ENCODE data around the gene KRT71.

The KRT71 gene

DNA sequence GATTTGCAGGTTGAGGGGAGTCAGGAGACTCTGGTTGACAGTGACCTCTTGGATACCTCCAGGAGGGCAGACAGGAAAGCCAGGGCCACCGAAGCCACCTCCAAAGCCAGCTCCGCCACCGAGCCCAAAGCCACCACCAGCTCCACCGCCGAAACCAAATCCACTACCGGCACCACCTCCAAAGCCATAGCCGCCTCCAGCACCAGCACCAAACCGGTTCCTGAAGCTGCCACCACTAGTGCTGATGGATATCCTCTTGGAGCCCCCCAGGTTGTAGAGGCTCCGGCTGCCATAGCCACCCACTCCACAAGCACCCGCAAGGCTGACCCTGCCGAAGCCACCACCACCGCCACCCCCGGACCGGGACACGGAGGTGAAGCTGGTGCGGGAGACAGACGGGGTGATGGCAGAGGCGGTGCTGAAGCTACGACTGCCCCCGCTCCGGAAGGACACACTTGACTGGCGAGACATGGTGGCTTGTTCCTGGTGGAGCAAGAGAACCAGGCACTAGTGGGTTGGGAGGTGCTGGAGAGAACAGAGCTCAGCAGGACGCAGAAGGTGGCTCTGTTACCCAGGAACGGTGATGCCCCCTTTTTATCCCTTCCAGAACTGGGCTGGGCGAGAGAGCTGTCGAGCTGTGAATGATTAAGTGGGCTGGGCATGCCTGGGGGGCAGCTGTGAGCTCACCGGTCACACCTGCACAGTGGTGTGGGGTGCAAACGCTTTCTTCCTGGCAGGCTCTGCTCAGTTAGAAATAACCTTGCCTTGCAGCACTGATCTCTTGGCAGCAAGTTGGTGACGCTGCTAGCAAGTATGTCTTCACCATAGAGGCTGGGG, 32.9 kb downstream of the KRT71 start, which contains the start of gene KRT5:
KRT5 (minus strand) TSS at position 569 of the 837 bp plus-strand sequence; CDS start at position 471, 98 bp downstream.
- no peak for DNase-seq (ENCODE audit: extremely low spot score)
- CTCF ChIA-PET: interaction anchor here (0.6 to 1.6 kb wide), 2 partner anchors 360 to 1024 kb away, joined by 4 read pairs; no protein-coding TSS in a partner anchor
- POLR2A ChIA-PET: no interaction called here
- TF ChIP-seq SUZ12 (IDR thresholded peaks at IDR 0.05) (no peak), FOXA1 (IDR thresholded peaks at IDR 0.05) (no peak), LEF1 (IDR thresholded peaks at IDR 0.05; ENCODE audit: borderline replicate concordance) (no peak), NFRKB (IDR thresholded peaks at IDR 0.05) (no peak), L3MBTL2 (conservative IDR thresholded peaks at IDR 0.05) (no peak), ZNF384 (IDR thresholded peaks at IDR 0.05) (no peak), SP1 (IDR thresholded peaks at IDR 0.05) (no peak), BHLHE40 (IDR thresholded peaks at IDR 0.05; ENCODE audit: borderline replicate concordance) (no peak), TARDBP (IDR thresholded peaks at IDR 0.05) (no peak), HDGF (IDR thresholded peaks at IDR 0.05; ENCODE audit: borderline replicate concordance) (no peak), CTBP1 (IDR thresholded peaks at IDR 0.05; ENCODE audit: borderline replicate concordance) (no peak)
- TF ChIP-seq, protein P1, sequence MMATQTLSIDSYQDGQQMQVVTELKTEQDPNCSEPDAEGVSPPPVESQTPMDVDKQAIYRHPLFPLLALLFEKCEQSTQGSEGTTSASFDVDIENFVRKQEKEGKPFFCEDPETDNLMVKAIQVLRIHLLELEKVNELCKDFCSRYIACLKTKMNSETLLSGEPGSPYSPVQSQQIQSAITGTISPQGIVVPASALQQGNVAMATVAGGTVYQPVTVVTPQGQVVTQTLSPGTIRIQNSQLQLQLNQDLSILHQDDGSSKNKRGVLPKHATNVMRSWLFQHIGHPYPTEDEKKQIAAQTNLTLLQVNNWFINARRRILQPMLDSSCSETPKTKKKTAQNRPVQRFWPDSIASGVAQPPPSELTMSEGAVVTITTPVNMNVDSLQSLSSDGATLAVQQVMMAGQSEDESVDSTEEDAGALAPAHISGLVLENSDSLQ (IDR thresholded peaks at IDR 0.05): no peak

- TF ChIP-seq LEF1 (IDR thresholded peaks at IDR 0.05; ENCODE audit: borderline replicate concordance) (no peak), ARNT (IDR thresholded peaks at IDR 0.05) (no peak)
- no peak for DNase-seq (ENCODE audit: extremely low spot score)
- ChIA-PET CTCF (interaction anchor here (1.6 kb wide), 1 partner anchor 361 kb away, joined by 4 read pairs; no protein-coding TSS in a partner anchor), POLR2A (no interaction called here)
Observed at GRCh38 chr12:52519387-52519703, 33.6 kb downstream of the KRT71 start.

DNA sequence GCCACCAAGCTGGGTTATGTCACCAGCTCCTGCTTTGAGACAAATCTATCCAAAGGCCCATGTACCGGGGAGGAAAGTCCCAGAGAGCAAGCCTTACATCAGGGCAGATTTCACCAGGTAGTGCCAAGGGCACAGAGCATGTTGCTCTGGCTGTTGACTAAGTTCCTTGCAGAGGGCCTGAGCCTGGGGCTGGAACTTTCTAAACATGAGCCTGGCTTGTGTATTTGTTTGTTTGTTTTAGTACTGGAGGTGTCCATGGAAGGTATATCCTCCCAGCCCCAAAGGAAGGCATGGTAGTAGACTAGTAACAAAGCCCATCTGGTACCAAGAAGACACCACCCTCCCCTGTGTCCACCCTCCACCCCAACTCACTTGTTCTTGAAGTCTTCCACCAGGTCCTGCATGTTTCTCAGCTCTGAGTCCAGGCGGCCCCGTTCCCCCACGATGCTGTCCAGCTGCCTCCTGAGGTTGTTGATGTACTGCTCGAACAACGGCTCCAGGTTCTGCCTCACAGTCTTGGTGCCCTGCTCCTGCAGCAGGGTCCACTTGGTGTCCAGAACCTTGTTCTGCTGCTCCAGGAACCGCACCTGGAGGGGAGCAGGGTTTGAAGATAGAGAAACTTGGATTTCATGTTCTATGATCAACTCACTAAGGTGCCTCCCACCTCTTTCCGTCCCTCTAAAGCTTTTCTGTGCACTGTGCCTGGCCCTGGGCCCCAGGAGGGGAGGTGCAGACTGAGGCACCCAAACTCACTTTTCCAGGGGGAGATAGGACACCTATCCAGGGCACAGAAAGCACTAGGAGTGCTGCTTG, 34.2 kb downstream of the KRT71 start:
- no peak for TF ChIP-seq NFRKB (IDR thresholded peaks at IDR 0.05)
- no peak for TF ChIP-seq LEF1 (IDR thresholded peaks at IDR 0.05; ENCODE audit: borderline replicate concordance)
- TF ChIP-seq HDGF (IDR thresholded peaks at IDR 0.05; ENCODE audit: borderline replicate concordance): no peak
- TF ChIP-seq FOXA1 (IDR thresholded peaks at IDR 0.05): no peak
- TF ChIP-seq FOXM1 (IDR thresholded peaks at IDR 0.05; ENCODE audit: borderline replicate concordance): no peak
- no peak for TF ChIP-seq BHLHE40 (IDR thresholded peaks at IDR 0.05; ENCODE audit: borderline replicate concordance)
- TF ChIP-seq ELF4 (IDR thresholded peaks at IDR 0.05): no peak
- no peak for TF ChIP-seq FOXK2 (IDR thresholded peaks at IDR 0.05)
- no peak for TF ChIP-seq SP1 (IDR thresholded peaks at IDR 0.05)
- TF ChIP-seq ZNF384 (IDR thresholded peaks at IDR 0.05): no peak
- TF ChIP-seq CTBP1 (IDR thresholded peaks at IDR 0.05; ENCODE audit: borderline replicate concordance): no peak
- no peak for TF ChIP-seq ARNT (IDR thresholded peaks at IDR 0.05)
- TF ChIP-seq L3MBTL2 (conservative IDR thresholded peaks at IDR 0.05): no peak
- TF ChIP-seq, protein P1 (IDR thresholded peaks at IDR 0.05): no peak
- POLR2A ChIA-PET: no interaction called here
- CTCF ChIA-PET: interaction anchor here (1.6 kb wide), 1 partner anchor 361 kb away, joined by 4 read pairs; no protein-coding TSS in a partner anchor
- no peak for DNase-seq (ENCODE audit: extremely low spot score)

DNA sequence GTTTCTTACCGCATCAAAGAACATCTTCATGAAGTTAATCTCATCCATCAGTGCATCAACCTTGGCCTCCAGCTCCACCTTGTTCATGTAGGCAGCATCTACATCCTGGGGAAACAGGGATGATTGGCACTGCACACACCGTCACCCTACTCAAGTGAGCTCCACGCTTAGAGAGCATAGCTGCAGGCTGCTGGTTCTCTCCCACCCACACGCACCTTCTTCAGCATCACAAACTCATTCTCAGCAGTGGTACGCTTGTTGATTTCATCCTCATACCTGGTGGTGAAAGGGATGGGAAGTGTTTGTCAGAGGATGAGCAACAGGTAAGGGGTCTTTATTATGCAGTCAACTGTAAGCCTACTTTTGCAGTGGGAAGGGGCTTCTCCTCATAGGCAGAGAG, 35.1 kb downstream of the KRT71 start:
- ChIA-PET CTCF (no interaction called here), POLR2A (no interaction called here)
- TF ChIP-seq BHLHE40 (IDR thresholded peaks at IDR 0.05; ENCODE audit: borderline replicate concordance) (no peak), L3MBTL2 (conservative IDR thresholded peaks at IDR 0.05) (no peak), SP1 (IDR thresholded peaks at IDR 0.05) (no peak), TARDBP (IDR thresholded peaks at IDR 0.05) (no peak), SUZ12 (IDR thresholded peaks at IDR 0.05) (no peak), FOXM1 (IDR thresholded peaks at IDR 0.05; ENCODE audit: borderline replicate concordance) (no peak), FOXK2 (IDR thresholded peaks at IDR 0.05) (no peak), ARNT (IDR thresholded peaks at IDR 0.05) (no peak), LEF1 (IDR thresholded peaks at IDR 0.05; ENCODE audit: borderline replicate concordance) (no peak), FOXA1 (IDR thresholded peaks at IDR 0.05) (no peak), ZNF384 (IDR thresholded peaks at IDR 0.05) (no peak), NFRKB (IDR thresholded peaks at IDR 0.05) (no peak), CTBP1 (IDR thresholded peaks at IDR 0.05; ENCODE audit: borderline replicate concordance) (no peak), HDGF (IDR thresholded peaks at IDR 0.05; ENCODE audit: borderline replicate concordance) (no peak), ELF4 (IDR thresholded peaks at IDR 0.05) (no peak)
- TF ChIP-seq, protein P1 (IDR thresholded peaks at IDR 0.05): no peak
- no peak for DNase-seq (ENCODE audit: extremely low spot score)

DNA sequence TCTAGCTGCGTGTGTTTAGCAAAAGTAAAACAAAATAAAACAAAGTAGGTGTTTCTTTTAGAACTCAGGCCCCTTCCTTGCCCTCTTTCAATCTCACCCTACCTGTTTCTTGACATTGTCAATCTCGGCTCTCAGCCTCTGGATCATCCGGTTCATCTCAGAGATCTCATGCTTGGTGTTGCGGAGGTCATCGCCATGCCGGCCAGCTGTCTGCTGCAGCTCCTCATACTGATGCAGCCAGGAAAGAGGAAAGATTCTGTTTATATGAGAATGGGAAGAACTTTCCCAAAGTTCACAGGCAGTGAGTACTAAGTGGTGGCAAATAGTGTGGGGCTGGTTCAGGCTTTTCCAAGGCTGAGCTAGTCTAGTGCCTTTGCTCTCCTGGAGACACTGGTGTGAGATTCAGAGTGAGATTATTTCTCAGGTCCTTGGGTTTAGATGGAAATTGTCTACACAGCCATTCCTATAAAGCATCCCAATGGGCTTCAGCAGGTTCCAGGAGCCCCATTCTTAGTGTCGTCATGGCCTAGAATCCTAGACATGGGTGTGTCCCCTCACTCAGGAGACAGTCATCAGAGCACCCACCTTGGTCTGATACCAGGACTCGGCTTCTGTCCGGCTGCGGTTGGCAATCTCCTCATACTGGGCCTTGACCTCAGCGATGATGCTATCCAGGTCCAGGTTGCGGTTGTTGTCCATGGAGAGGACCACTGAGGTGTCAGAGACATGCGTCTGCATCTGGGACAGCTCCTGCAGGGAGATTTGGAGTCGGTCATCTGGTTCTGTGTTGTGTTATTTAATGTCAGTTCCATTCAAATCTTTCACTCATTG, 35.7 kb downstream of the KRT71 start:
- DNase-seq (ENCODE audit: extremely low spot score): no peak
- ChIA-PET POLR2A (no interaction called here), CTCF (interaction anchor here (1.0 kb wide), 1 partner anchor 10 kb away, joined by 3 read pairs; no protein-coding TSS in a partner anchor)
- TF ChIP-seq FOXK2 (IDR thresholded peaks at IDR 0.05) (no peak), HDGF (IDR thresholded peaks at IDR 0.05; ENCODE audit: borderline replicate concordance) (no peak), LEF1 (IDR thresholded peaks at IDR 0.05; ENCODE audit: borderline replicate concordance) (no peak), NFRKB (IDR thresholded peaks at IDR 0.05) (no peak), SP1 (IDR thresholded peaks at IDR 0.05) (no peak), FOXA1 (IDR thresholded peaks at IDR 0.05) (no peak), ZNF384 (IDR thresholded peaks at IDR 0.05) (no peak), TARDBP (IDR thresholded peaks at IDR 0.05) (no peak), SUZ12 (IDR thresholded peaks at IDR 0.05) (no peak), FOXM1 (IDR thresholded peaks at IDR 0.05; ENCODE audit: borderline replicate concordance) (no peak), L3MBTL2 (conservative IDR thresholded peaks at IDR 0.05) (no peak), BHLHE40 (IDR thresholded peaks at IDR 0.05; ENCODE audit: borderline replicate concordance) (no peak), ARNT (IDR thresholded peaks at IDR 0.05) (no peak)
- TF ChIP-seq, protein P1 (IDR thresholded peaks at IDR 0.05): no peak

Data from HEK293T (cell line).